Prostate gland (tissue), 2 donors: ENCODE measurements around the gene DDX3X.
"Not testable (repeated sequence)": the region's sequence is repeated elsewhere in the genome, so short reads cannot be mapped to it uniquely, and the experiment has no call there.

Experiments used
- POLR2AphosphoS5 ChIP-seq: sonication (generic); formaldehyde crosslinking; IDR thresholded peaks from one replicate; pipeline ENCODE4 v1.6.1; 2017; ENCODE audit warnings: antibody characterized with exemption
- TF ChIP-seq, protein P1 (sequence below), 4 experiments: fragments of 200-600 bp in 2 of 4; fragments of 450-650 bp in 2 of 4; sonication (generic) in 2 of 4; IDR thresholded peaks; 1 replicate in 3 of 4; 2 replicates in 1 of 4; pipeline ENCODE4 v1.5.1; 2016 to 2019; ENCODE audit warnings: antibody characterized with exemption in 4 of 4, mild to moderate bottlenecking in 2 of 4, moderate library complexity in 2 of 4

DNA sequence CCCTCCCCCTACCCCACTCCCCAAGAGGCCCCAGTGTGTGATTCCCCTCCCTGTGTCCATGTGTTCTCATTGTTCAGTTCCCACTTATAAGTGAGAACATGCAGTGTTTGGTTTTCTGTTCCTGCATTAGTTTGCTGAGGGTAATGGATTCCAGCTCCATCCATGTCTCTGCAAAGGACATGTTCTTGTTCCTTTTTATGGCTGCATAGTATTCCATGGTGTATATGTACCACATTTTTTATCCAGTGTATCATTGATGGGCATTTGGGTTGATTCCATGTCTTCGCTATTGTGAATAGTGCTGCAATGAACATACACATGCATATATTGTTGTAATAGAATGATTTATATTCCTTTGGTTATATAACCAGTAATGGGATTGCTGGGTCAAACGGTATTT lies 68.6 kb downstream of the DDX3X start:
- not testable (repeated sequence) for TF ChIP-seq POLR2AphosphoS5
- TF ChIP-seq, protein P1, sequence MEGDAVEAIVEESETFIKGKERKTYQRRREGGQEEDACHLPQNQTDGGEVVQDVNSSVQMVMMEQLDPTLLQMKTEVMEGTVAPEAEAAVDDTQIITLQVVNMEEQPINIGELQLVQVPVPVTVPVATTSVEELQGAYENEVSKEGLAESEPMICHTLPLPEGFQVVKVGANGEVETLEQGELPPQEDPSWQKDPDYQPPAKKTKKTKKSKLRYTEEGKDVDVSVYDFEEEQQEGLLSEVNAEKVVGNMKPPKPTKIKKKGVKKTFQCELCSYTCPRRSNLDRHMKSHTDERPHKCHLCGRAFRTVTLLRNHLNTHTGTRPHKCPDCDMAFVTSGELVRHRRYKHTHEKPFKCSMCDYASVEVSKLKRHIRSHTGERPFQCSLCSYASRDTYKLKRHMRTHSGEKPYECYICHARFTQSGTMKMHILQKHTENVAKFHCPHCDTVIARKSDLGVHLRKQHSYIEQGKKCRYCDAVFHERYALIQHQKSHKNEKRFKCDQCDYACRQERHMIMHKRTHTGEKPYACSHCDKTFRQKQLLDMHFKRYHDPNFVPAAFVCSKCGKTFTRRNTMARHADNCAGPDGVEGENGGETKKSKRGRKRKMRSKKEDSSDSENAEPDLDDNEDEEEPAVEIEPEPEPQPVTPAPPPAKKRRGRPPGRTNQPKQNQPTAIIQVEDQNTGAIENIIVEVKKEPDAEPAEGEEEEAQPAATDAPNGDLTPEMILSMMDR (IDR thresholded peaks at IDR 0.05) = not testable (repeated sequence)
